ENCODE measurements around the gene HCK.
"Not testable (repeated sequence)": the region's sequence is repeated elsewhere in the genome, so short reads cannot be mapped to it uniquely, and the experiment has no call there.

Gene HCK

DNA sequence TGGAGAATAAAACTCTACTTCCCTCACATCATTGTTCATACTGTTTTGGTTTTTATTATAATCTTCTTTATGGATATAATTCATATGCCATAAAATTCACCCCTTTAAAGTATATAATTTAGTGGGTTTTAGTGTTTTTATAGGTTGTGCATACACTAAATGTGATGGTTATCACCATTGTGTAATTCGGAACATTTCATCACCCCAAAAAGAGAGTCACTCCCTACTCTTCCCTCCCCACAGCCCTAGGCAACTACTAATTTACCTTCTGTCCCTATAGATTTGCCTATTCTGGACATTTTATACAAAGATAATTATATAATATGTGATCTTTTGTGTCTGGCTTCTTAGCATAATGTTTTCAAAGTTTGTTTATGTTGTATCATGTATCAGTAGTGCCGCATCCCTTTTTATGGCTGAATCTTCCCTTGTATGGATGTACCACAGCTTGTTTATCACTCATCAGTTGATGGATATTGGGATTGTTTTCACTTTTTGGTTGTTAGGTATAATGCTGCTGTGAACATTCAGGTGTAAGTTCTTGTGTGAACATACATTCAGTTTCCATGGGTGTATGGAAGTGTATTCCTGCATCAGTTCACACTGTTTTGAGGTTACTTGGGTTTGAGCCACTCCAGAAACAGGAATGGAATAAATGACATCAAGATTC, 61.7 kb downstream of the HCK start:
- TF ChIP-seq, protein P1, sequence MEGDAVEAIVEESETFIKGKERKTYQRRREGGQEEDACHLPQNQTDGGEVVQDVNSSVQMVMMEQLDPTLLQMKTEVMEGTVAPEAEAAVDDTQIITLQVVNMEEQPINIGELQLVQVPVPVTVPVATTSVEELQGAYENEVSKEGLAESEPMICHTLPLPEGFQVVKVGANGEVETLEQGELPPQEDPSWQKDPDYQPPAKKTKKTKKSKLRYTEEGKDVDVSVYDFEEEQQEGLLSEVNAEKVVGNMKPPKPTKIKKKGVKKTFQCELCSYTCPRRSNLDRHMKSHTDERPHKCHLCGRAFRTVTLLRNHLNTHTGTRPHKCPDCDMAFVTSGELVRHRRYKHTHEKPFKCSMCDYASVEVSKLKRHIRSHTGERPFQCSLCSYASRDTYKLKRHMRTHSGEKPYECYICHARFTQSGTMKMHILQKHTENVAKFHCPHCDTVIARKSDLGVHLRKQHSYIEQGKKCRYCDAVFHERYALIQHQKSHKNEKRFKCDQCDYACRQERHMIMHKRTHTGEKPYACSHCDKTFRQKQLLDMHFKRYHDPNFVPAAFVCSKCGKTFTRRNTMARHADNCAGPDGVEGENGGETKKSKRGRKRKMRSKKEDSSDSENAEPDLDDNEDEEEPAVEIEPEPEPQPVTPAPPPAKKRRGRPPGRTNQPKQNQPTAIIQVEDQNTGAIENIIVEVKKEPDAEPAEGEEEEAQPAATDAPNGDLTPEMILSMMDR (IDR thresholded peaks at IDR 0.05; ENCODE audit: low read depth, low read length): no peak
- in situ Hi-C loops (cut with HindIII; ENCODE audit: low sequenced_read_pairs): no loop called here
- no peak for DNase-seq (ENCODE audit: low read depth, low spot score)
- no peak overlapping the region for H3K4me3 ChIP-seq (ENCODE audit: low read depth, low read length)

DNA sequence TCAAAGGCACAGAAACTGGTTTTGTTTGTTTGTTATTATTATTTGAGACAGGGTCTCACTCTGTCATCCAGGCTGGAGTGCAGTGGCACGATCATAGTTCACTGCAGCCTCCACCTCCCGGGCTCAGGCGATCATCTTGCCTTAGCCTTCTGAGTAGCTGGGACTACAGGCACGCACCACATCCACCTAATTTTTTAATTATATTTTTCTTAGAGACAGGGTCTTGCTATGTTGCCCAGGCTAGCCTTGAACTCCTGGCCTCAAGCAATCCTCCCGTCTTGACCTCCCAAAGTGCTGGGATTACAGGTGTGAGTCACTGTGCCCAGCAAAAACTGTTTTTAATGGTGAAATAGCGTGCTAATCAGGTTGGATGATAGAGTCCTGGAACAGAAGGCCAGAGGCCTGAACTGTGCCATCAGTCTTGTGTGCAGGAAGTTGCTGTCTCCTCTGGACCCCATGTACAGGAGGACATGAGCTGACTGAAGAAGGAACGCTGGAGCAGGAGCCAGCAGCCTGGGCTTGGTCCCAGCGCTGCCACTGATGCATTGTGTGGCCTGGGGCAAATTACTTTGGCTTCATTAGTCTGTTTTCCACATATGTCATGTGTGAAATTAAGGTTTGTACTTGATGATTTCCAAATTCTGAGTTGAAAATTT, 62.4 kb downstream of the HCK start:
- TF ChIP-seq, protein P1 (IDR thresholded peaks at IDR 0.05; ENCODE audit: low read depth, low read length): no peak
- H3K4me3 ChIP-seq (ENCODE audit: low read depth, low read length): no peak overlapping the region
- DNase-seq (ENCODE audit: low read depth, low spot score): no peak
- in situ Hi-C loops (cut with HindIII; ENCODE audit: low sequenced_read_pairs): no loop called here

DNA sequence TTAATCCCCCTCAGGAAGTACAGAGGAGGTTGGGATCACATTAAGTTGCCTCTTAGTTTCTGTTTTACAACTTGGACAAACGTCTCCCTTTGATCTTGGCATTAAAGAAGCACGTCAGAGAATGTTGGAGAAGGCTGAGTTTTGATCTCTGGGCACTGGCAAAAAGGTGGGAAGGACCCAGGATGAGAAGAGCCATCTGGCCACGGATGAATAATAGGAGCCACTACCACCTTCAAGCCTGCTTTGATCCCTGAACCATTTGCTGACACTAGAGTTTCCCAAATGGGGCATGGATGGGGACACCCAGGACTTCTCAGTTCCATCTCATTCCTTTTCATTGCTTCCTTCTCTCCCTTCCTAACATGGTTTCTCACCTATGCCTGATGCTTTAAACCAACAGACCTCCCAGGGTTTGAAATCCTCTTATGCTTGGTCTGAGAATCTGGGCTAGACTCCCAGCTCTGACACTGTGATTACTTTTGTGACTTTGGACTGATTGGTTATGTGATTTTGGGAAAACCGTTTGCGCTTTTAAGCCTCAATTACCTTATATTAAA, 63.2 kb downstream of the HCK start:
- TF ChIP-seq, protein P1 (IDR thresholded peaks at IDR 0.05; ENCODE audit: low read depth, low read length): no peak
- no peak for DNase-seq (ENCODE audit: low read depth, low spot score)
- no peak overlapping the region for H3K4me3 ChIP-seq (ENCODE audit: low read depth, low read length)
- in situ Hi-C loops (cut with HindIII; ENCODE audit: low sequenced_read_pairs): no loop called here

DNA sequence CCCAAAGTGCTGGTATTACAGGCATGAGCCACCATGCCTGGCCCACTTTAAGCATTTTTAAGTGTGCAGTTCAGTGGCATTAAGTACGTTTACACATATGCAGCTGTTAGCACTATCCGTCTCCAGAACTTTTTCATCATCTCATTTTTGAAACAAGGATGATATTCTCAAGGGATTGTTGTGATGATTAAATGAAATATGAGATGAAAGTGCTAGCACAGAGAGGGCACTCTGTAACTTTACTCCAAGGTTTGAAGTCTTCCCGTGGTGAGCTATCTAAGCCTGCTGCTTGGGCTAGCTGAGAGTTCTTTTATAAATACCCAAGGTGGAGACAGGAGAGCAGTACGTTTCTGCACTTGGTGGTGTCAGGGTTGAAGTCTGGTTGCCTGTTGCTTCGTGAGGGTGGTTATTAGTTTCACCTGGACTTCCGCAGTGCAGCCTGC, 64.1 kb downstream of the HCK start:
- no peak overlapping the region for H3K4me3 ChIP-seq (ENCODE audit: low read depth, low read length)
- TF ChIP-seq, protein P1 (IDR thresholded peaks at IDR 0.05; ENCODE audit: low read depth, low read length): no peak
- in situ Hi-C loops (cut with HindIII; ENCODE audit: low sequenced_read_pairs): no loop called here
- peak; percentile 35 for DNase-seq (ENCODE audit: low read depth, low spot score)

DNA sequence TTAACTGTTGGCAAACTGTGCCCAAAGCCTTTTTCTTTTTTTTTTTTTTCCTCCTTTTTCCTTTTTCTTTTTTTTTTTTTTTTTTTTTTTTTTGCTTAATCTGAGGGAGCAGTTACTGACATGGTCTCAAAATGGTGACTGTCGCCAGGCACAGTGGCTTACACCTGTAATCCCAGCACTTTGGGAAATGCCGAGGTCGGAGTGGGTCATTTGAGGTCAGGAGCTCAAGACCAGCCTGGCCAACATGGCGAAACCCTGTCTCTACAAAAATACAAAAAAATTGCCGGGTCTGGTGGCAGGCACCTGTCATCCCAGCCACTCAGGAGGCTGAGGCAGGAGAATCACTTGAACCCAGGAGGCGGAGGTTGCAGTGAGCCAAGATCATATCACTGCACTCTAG, 64.8 kb downstream of the HCK start:
- in situ Hi-C loops (cut with HindIII; ENCODE audit: low sequenced_read_pairs); DNase-seq (ENCODE audit: low read depth, low spot score); H3K4me3 ChIP-seq (ENCODE audit: low read depth, low read length): not testable (repeated sequence)

DNA sequence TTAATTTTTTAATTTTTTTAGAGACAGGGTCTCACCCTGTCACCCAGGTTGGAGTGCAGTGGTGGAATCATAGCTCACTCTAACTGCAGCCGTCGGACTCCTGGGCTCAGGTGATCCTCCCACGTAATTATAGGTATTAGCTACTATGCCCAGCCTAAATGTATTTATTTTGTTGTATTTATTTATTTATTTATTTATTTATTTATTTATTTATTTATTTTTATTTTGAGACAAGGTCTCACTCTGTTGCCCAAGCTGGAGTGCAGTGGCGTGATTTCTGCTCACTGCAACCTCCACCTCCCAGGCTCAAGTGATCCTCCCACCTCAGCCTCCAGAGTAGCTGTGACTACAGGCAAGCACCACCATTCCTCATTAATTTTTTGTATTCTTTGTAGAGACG, 66.4 kb downstream of the HCK start:
- H3K4me3 ChIP-seq (ENCODE audit: low read depth, low read length); DNase-seq (ENCODE audit: low read depth, low spot score); in situ Hi-C loops (cut with HindIII; ENCODE audit: low sequenced_read_pairs): not testable (repeated sequence)

DNA sequence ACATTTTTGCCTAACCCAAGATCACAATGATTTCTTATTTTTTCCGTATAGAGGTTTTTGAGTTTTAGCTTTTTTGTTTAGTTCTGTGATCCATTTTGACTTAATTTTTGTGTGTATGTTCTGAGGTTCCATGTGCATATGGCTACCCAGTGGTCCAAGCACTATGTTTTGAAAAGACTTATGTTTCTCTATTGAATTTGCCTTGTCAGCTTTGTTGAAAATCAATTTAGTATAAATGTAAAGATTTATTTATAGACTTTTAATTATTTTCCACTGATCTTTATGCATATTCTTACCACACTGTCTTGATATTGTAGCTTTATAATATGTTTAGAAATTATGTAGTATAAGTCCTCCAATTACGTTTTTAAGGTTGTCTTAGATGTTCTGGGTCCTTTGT, 67.7 kb downstream of the HCK start:
- in situ Hi-C loops (cut with HindIII; ENCODE audit: low sequenced_read_pairs): no loop called here
- TF ChIP-seq, protein P1 (IDR thresholded peaks at IDR 0.05; ENCODE audit: low read depth, low read length): no peak
- DNase-seq (ENCODE audit: low read depth, low spot score): no peak
- no peak overlapping the region for H3K4me3 ChIP-seq (ENCODE audit: low read depth, low read length)

DNA sequence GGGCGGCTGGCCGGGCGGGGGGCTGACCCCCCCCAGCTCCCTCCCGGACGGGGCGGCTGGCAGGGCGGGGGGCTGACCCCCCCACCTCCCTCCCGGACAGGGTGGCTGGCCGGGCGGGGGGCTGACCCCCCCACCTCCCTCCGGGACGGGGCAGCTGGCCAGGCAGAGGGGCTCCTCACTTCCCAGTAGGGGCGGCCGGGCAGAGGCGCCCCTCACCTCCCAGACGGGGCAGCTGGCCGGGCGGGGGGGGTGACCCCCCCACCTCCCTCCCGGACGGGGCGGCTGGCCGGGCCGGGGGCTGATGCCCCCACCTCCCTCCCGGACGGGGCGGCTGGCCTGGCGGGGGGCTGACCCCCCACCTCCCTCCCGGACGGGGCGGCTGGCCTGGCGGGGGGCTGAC, 69.9 kb downstream of the HCK start:
- in situ Hi-C loops (cut with HindIII; ENCODE audit: low sequenced_read_pairs); DNase-seq (ENCODE audit: low read depth, low spot score); H3K4me3 ChIP-seq (ENCODE audit: low read depth, low read length): not testable (repeated sequence)
